GM13976 (cell line): Measurements from ENCODE around the gene NOXA1.

Experiments used
- DNase-seq: peaks from one replicate; pipeline ENCODE4 v3.0.0; 2012; ENCODE audit warnings: low spot score
- CTCF ChIP-seq: IDR thresholded peaks from 2 replicates; pipeline ENCODE4 v1.5.1; 2012; ENCODE audit warnings: borderline replicate concordance, mild to moderate bottlenecking; ENCODE audit not compliant: insufficient read depth; ENCODE audit errors: extremely low read depth, missing control alignments, control extremely low read depth
- in situ Hi-C: fragments of 300-500 bp; cut with MboI; formaldehyde crosslinking; loops from one replicate; pipeline ENCODE4 v1.12.0; 2022; ENCODE audit warnings: low sequenced_read_pairs, mixed read lengths, inconsistent platforms; ENCODE audit not compliant: unreplicated experiment

Gene NOXA1

DNA sequence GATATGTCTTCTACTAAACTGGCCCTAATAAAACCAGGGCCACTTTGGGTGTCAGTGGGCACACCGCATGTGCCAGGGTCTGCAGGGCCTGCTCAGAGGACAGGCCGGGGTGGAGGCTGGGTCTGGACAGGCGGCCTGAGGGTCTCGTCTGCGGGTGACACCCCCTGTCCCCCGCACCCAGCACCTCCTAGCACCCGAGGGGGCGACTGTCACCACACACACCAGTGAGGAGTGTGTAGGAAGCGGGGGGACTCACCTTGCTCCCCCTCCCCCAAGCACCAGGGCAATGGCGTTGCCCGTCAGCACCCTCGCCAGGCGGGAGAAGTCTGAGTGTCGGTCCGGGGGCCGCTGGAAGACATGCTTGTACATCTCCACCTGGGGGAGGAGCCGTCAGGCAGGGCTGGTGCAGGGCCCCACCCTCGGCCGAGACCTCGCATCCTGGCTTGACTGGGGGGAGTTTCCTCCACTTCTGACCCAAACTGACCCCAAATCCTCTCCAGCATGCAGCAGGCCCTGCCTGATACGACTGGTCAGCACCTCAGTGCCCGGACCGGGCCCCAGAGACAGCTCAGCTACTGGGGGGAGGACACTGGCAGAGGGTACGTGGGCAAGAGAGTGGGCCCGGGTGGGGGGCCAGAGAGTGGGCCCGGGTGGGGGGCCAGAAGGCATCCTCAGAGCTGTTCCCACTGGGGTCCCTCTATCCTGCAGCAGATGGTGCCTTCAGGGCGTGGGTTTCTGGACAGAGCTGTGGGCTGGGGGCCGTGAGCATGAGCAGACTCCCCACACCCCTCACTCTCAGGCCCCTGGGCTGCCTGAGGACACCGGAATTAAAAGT, 54.8 kb downstream of the NOXA1 start:
- no peak for TF ChIP-seq CTCF
- in situ Hi-C loops = no loop called here
- no peak for DNase-seq

- TF ChIP-seq CTCF = no peak
- in situ Hi-C loops = no loop called here
- DNase-seq = no peak
Measured at GRCh38 chr9:137478613-137478961, 55.4 kb downstream of the NOXA1 start.

- no peak for TF ChIP-seq CTCF
- no peak for DNase-seq
- in situ Hi-C loops = no loop called here
Measured at GRCh38 chr9:137478962-137479861, 56.0 kb downstream of the NOXA1 start.

- DNase-seq = no peak
- TF ChIP-seq CTCF = no peak
- in situ Hi-C loops = no loop called here
Measured at GRCh38 chr9:137479892-137480685, 56.9 kb downstream of the NOXA1 start.

- in situ Hi-C loops = no loop called here
- no peak for TF ChIP-seq CTCF
- DNase-seq = no peak
Measured at GRCh38 chr9:137480686-137481683, 57.8 kb downstream of the NOXA1 start.
